ENCODE measurements around the gene NCKAP1. TPM values are rescaled to one million over a fixed set of nuclear protein-coding genes. Genes with fewer than 3 reads are reported as not detected.
A peak's percentile ranks its signal among the peaks of the same experiment; 100 is the strongest.
"Not testable (repeated sequence)": the region's sequence is repeated elsewhere in the genome, so short reads cannot be mapped to it uniquely, and the experiment has no call there.

Gene NCKAP1
- total RNA-seq, 1 experiment from 2014 or later, result 118 TPM

DNA sequence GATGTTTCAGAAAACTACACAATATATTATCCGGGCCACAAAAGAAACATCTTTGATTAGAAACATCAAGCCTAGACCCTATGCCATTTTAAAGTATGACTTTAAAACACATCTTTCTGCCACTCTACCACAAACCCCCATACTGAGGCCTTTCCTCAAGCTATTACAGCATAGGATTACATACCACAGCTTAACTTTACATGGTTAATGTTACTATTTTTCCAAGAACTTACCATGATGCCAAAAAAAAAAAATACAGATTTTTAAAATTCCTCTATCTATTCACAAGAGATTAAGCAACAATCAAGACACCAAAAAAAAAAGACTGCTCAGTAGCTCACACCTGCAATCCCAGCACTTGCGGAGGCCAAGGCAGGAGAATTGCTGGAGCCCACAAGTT lies 9.0 kb downstream of the NCKAP1 start:
- no peak for DNase-seq
- no peaks in the 10 kb centered on the region for H3K27me3 ChIP-seq
- H3K27ac ChIP-seq, result no peak overlapping the region
- peaks cover 10% of the 10 kb centered on the region; the same call in 1 of the 2 replicates for H3K4me1 ChIP-seq
- H3K36me3 ChIP-seq, result peaks cover 10% of the 10 kb centered on the region
- no peak overlapping the region for H3K4me3 ChIP-seq
- no peaks in the 10 kb centered on the region for H3K9me3 ChIP-seq (replicated peaks)

DNA sequence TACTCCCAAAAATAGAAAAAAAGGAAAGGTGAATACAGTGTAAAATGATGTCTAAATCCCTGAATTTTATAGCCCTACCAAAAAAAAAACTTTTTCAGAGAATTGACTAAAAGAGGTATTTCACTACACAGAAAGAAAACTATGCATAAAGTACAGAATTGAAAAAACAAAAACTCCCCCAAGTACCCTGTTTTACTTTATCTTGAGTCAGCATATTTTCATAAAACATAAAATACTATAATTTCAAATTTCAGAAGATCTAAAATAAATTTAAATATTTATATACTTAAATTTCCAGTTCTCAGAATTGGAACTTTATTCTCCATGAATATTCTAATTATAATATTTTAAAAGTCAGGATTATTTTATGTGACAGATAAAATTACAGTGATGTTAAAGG lies 10.1 kb downstream of the NCKAP1 start:
- peaks cover 18% of the 10 kb centered on the region for H3K36me3 ChIP-seq
- no peak overlapping the region for H3K27ac ChIP-seq
- peaks cover 10% of the 10 kb centered on the region; the same call in 1 of the 2 replicates for H3K4me1 ChIP-seq
- no peaks in the 10 kb centered on the region for H3K9me3 ChIP-seq (replicated peaks)
- DNase-seq, result no peak
- no peak overlapping the region for H3K4me3 ChIP-seq
- H3K27me3 ChIP-seq, result no peaks in the 10 kb centered on the region

GRCh38 chr2:183027443-183027842 lies 10.8 kb downstream of the NCKAP1 start:
- H3K4me3 ChIP-seq, result no peak overlapping the region
- no peak overlapping the region for H3K27ac ChIP-seq
- H3K36me3 ChIP-seq, result peaks cover 23% of the 10 kb centered on the region
- peaks cover 10% of the 10 kb centered on the region; the same call in 1 of the 2 replicates for H3K4me1 ChIP-seq
- no peak for DNase-seq
- no peaks in the 10 kb centered on the region for H3K9me3 ChIP-seq (replicated peaks)
- H3K27me3 ChIP-seq, result no peaks in the 10 kb centered on the region

GRCh38 chr2:183026424-183026823 lies 11.8 kb downstream of the NCKAP1 start:
- Histone ChIP-seq H3K27me3 (no peaks in the 10 kb centered on the region), H3K4me1 (peaks cover 10% of the 10 kb centered on the region; the same call in 1 of the 2 replicates), H3K4me3 (no peak overlapping the region), H3K27ac (no peak overlapping the region), H3K9me3 (replicated peaks) (no peaks in the 10 kb centered on the region), H3K36me3 (peaks cover 31% of the 10 kb centered on the region)
- no peak for DNase-seq

- Histone ChIP-seq H3K36me3 (peaks cover 34% of the 10 kb centered on the region), H3K9me3 (replicated peaks) (no peaks in the 10 kb centered on the region), H3K27me3 (no peaks in the 10 kb centered on the region), H3K27ac (no peak overlapping the region), H3K4me3 (no peak overlapping the region), H3K4me1 (peaks cover 10% of the 10 kb centered on the region; the same call in 1 of the 2 replicates)
- DNase-seq, result no peak
Measured at GRCh38 chr2:183025993-183026392, 12.3 kb downstream of the NCKAP1 start.

GRCh38 chr2:183024339-183025095 lies 13.7 kb downstream of the NCKAP1 start:
- H3K9me3 ChIP-seq (replicated peaks), result no peaks in the 10 kb centered on the region
- peaks cover 42% of the 10 kb centered on the region for H3K36me3 ChIP-seq
- no peak overlapping the region for H3K4me3 ChIP-seq
- DNase-seq, result no peak
- H3K4me1 ChIP-seq, result peaks cover 10% of the 10 kb centered on the region; the same call in 1 of the 2 replicates
- no peak overlapping the region for H3K27ac ChIP-seq
- no peaks in the 10 kb centered on the region for H3K27me3 ChIP-seq

DNA sequence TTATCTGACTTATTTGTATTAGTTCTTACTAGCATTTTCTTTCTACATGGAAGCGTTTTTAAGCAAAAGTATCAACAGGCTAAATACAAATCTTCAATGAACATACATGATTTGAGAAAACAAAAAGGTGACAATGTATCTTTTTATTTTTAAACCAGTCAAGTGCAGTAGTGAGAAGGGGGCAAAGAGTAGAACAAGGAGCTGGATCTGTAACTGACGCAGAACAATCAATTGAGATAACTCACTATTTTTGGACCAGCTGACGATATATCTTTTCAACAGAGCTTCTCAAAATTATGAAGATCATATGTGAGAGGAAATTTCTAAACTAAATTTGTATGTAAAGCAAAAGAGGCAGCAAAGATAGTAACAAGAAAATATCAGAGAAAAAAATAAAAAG lies 15.5 kb downstream of the NCKAP1 start:
- no peak for DNase-seq
- H3K9me3 ChIP-seq (replicated peaks), result no peaks in the 10 kb centered on the region
- no peak overlapping the region for H3K4me3 ChIP-seq
- no peaks in the 10 kb centered on the region for H3K27me3 ChIP-seq
- H3K27ac ChIP-seq, result no peak overlapping the region
- peaks cover 10% of the 10 kb centered on the region; the same call in 1 of the 2 replicates for H3K4me1 ChIP-seq
- peaks cover 52% of the 10 kb centered on the region for H3K36me3 ChIP-seq

- H3K4me1 ChIP-seq, result peaks cover 10% of the 10 kb centered on the region; the same call in 1 of the 2 replicates
- peaks cover 51% of the 10 kb centered on the region for H3K36me3 ChIP-seq
- H3K27ac ChIP-seq, result no peak overlapping the region
Measured at GRCh38 chr2:183021613-183022012, 16.6 kb downstream of the NCKAP1 start.

DNA sequence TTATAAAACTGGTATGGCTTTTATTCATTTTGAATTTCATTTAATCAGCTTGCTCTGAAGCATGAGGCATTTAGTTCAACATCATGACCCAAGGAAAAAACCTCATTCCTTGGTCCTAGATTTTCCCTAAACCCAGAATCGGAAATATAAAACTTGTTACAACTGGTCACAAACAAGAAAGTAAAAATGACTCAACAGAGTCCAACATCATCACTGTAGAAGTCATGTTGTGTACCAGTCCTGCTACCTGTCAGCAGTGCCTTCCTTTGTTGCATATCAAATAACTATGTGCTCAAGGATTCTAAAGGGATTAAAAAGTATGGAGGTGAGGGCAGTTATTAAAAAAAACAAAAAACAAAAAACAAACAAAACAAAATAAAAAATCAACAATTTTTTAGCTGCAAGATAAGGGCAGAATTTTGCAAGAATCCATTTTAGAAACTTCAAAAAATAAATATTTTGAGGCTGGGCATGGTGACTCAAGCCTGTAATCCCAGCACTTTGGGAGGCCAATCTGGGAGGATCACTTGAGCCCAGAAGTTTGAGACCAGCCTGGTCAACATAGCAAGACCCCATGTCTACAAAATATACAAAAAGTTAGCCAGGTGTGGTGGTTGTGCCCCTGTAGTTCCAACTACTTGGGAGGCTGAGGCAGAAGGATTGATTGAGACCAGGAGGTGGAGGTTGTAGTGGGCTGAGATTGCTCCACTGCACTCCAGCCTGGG lies 18.4 kb downstream of the NCKAP1 start:
- no peak overlapping the region for H3K4me3 ChIP-seq
- no peaks in the 10 kb centered on the region for H3K27me3 ChIP-seq
- no peak overlapping the region for H3K27ac ChIP-seq
- DNase-seq, result no peak
- H3K4me1 ChIP-seq, result peaks cover 7% of the 10 kb centered on the region; the same call in 1 of the 2 replicates
- H3K9me3 ChIP-seq (replicated peaks), result no peaks in the 10 kb centered on the region
- H3K36me3 ChIP-seq, result peaks cover 51% of the 10 kb centered on the region

More at GRCh38 chr2:183021613-183022012, 16.6 kb downstream of the NCKAP1 start:
- Histone ChIP-seq H3K27me3 (no peaks in the 10 kb centered on the region), H3K9me3 (replicated peaks) (no peaks in the 10 kb centered on the region), H3K4me3 (no peak overlapping the region)
- no peak for DNase-seq

GRCh38 chr2:183017845-183018244 lies 20.4 kb downstream of the NCKAP1 start:
- not testable (repeated sequence) for H3K9me3 ChIP-seq (replicated peaks); H3K4me1 ChIP-seq; H3K27ac ChIP-seq; H3K27me3 ChIP-seq; DNase-seq; H3K4me3 ChIP-seq
- peaks cover 43% of the 10 kb centered on the region for H3K36me3 ChIP-seq

DNA sequence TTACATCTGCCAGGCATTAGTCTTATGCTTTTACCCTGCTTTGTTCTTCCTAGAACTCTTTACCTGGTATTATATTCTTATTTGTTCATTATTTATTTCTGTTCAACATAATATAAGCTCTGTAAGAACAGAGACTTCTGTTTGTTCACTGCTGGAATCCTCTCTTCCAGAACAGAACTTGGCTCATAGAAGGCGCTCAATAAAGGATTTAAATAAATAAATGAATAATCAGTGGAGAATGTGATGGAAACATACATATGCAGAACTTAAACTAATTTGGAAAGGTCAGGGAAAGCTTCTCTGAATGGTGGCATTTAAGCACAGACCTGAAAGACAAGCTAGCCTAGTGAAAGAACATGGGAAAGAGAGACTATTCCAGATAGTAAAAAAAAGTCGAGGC lies 24.3 kb downstream of the NCKAP1 start:
- no peak for DNase-seq
- peaks cover 16% of the 10 kb centered on the region for H3K36me3 ChIP-seq
- no peak overlapping the region for H3K27ac ChIP-seq
- H3K4me1 ChIP-seq, result 0 out of 2 replicates have a peak, but pooled peaks cover 4% of the 10 kb centered on the region
- no peak overlapping the region for H3K4me3 ChIP-seq
- H3K27me3 ChIP-seq, result no peaks in the 10 kb centered on the region
- H3K9me3 ChIP-seq (replicated peaks), result no peaks in the 10 kb centered on the region

DNA sequence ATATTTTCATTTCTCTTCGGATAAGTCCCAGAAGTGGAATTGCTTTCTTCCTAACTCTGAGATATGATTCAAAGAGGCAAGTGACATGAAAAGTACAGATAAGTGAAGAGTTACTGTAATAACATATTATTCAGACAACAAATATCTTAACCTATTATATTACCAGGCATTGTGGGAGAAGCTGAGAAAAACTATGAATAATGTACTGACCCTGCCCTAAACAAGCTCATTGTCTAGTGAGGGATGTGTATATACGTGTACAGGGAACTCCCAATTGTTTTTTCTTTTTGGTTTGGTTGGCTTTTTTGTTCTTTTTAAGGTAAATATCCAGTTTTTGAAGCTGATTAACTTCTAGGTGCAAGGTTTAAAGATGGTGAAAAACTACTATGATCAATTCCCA lies 26.5 kb downstream of the NCKAP1 start:
- 0 out of 2 replicates have a peak, but pooled peaks cover 4% of the 10 kb centered on the region for H3K4me1 ChIP-seq
- DNase-seq, result no peak

DNA sequence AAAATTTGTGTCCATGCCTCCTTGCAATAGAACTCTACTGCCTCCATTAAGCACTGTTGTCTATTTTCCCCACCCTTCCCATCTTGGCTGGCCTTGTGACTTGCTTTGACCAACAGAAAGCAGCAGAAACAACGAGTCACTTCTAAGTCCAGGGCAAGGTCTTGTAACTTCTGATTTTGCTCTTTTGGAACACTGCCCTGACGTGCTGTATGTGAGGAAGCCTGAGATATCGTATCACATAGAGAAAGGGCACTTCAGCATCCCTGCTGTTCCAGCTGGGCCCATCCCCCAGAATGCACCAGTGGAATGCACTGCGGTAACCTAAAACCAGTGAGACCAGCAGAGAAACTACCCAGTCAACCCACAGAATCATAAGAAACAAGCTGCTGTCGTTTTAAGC lies 28.1 kb downstream of the NCKAP1 start:
- Histone ChIP-seq H3K36me3 (peaks cover 6% of the 10 kb centered on the region; the same call in 1 of the 2 replicates), H3K4me1 (0 out of 2 replicates have a peak, but pooled peaks cover 4% of the 10 kb centered on the region), H3K27me3 (no peaks in the 10 kb centered on the region), H3K4me3 (no peak overlapping the region), H3K27ac (no peak overlapping the region), H3K9me3 (replicated peaks) (no peaks in the 10 kb centered on the region)
- DNase-seq, result peak; percentile 74 to 86

More for the DNA sequence above, 26.5 kb downstream of the NCKAP1 start:
- H3K36me3 ChIP-seq, result peaks cover 8% of the 10 kb centered on the region
- no peak overlapping the region for H3K27ac ChIP-seq
- no peak overlapping the region for H3K4me3 ChIP-seq
- H3K9me3 ChIP-seq (replicated peaks), result no peaks in the 10 kb centered on the region
- no peaks in the 10 kb centered on the region for H3K27me3 ChIP-seq

- Histone ChIP-seq H3K27me3 (no peaks in the 10 kb centered on the region), H3K4me1 (0 out of 2 replicates have a peak, but pooled peaks cover 4% of the 10 kb centered on the region), H3K4me3 (no peak overlapping the region), H3K9me3 (replicated peaks) (no peaks in the 10 kb centered on the region), H3K27ac (no peak overlapping the region), H3K36me3 (peaks cover 2% of the 10 kb centered on the region; the same call in 1 of the 2 replicates)
- DNase-seq, result no peak
Measured at GRCh38 chr2:183009249-183009899, 28.9 kb downstream of the NCKAP1 start.

- Histone ChIP-seq H3K4me3 (no peak overlapping the region), H3K36me3 (peaks cover 47% of the 10 kb centered on the region), H3K4me1 (no peaks in the 10 kb centered on the region), H3K27me3 (no peaks in the 10 kb centered on the region), H3K27ac (no peak overlapping the region), H3K9me3 (replicated peaks) (no peaks in the 10 kb centered on the region)
- no peak for DNase-seq
Measured at GRCh38 chr2:183001948-183002347, 36.3 kb downstream of the NCKAP1 start.

Data from SJCRH30 (cell line).